ENCODE data around the gene IDE.

The IDE gene

DNA sequence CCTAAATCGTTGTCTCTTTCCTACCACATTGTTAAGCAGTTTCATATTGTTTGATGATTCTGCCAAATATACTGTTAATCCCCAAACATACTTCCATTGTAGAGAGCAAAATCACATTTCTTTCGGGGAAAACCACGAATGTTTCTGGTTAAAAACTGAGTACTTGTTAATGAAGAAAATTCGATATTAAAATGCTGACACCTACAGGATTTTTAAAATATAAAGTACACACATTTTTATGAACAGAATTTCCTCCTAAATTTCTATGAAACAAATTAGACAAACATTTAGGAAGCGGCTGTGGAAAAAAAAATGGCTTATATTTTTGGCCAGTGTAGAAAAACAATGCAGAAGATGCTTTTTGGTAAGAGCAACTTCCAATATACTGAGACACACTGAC, 68.8 kb downstream of the IDE start (continued):
- TF ChIP-seq, protein P1, sequence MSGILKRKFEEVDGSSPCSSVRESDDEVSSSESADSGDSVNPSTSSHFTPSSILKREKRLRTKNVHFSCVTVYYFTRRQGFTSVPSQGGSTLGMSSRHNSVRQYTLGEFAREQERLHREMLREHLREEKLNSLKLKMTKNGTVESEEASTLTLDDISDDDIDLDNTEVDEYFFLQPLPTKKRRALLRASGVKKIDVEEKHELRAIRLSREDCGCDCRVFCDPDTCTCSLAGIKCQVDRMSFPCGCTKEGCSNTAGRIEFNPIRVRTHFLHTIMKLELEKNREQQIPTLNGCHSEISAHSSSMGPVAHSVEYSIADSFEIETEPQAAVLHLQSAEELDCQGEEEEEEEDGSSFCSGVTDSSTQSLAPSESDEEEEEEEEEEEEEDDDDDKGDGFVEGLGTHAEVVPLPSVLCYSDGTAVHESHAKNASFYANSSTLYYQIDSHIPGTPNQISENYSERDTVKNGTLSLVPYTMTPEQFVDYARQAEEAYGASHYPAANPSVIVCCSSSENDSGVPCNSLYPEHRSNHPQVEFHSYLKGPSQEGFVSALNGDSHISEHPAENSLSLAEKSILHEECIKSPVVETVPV (CRISPR knock-in tag; IDR thresholded peaks at IDR 0.05) = no peak
- no peak for TF ChIP-seq TCF4 (CRISPR knock-in tag; IDR thresholded peaks at IDR 0.05; ENCODE audit: borderline replicate concordance)

DNA sequence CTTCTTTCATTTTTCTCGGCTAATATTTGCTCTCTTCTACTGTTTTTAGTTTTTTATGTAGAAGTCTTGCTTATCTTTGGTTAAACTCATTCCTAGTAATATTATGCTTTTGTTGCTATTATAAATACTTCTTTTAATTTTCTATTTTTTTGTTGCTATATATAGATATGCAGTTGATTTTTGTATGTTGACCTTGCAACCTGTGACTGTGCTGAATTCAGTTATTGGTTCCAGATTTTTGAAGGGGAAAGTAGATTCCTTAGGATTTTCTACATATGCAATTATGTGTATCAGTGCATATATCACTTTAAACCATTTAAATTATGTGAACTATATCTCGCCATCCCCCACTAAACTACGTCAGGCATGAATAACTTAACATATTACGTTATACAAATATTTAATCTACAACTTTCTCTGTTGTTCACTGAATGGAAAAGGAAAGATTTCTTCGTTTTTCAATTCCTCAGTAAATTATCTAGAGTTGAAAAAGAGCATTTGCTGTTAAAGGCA, 71.5 kb downstream of the IDE start:
- no peak for TF ChIP-seq CSDC2 (CRISPR knock-in tag; IDR thresholded peaks at IDR 0.05)
- no peak for TF ChIP-seq BACH2 (CRISPR knock-in tag; IDR thresholded peaks at IDR 0.05; ENCODE audit: borderline replicate concordance)
- TF ChIP-seq, protein P2, sequence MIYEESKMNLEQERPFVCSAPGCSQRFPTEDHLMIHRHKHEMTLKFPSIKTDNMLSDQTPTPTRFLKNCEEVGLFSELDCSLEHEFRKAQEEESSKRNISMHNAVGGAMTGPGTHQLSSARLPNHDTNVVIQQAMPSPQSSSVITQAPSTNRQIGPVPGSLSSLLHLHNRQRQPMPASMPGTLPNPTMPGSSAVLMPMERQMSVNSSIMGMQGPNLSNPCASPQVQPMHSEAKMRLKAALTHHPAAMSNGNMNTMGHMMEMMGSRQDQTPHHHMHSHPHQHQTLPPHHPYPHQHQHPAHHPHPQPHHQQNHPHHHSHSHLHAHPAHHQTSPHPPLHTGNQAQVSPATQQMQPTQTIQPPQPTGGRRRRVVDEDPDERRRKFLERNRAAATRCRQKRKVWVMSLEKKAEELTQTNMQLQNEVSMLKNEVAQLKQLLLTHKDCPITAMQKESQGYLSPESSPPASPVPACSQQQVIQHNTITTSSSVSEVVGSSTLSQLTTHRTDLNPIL (CRISPR knock-in tag; IDR thresholded peaks at IDR 0.05; ENCODE audit: low read depth) = no peak
- no peak for TF ChIP-seq ZNF565 (CRISPR knock-in tag; conservative IDR thresholded peaks at IDR 0.05; ENCODE audit: low read depth)
- TF ChIP-seq ESRRG (CRISPR knock-in tag; IDR thresholded peaks at IDR 0.05) = no peak
- no peak for TF ChIP-seq TOX (CRISPR knock-in tag; IDR thresholded peaks at IDR 0.05; ENCODE audit: borderline replicate concordance)
- TF ChIP-seq ZFP3 (CRISPR knock-in tag; IDR thresholded peaks at IDR 0.05) = no peak
- no peak for TF ChIP-seq ZNF8 (CRISPR knock-in tag; IDR thresholded peaks at IDR 0.05)
- TF ChIP-seq PPARA (CRISPR knock-in tag; IDR thresholded peaks at IDR 0.05; ENCODE audit: borderline replicate concordance) = no peak
- no peak for TF ChIP-seq ZC3H10 (CRISPR knock-in tag; IDR thresholded peaks at IDR 0.05)
- TF ChIP-seq, protein P3, sequence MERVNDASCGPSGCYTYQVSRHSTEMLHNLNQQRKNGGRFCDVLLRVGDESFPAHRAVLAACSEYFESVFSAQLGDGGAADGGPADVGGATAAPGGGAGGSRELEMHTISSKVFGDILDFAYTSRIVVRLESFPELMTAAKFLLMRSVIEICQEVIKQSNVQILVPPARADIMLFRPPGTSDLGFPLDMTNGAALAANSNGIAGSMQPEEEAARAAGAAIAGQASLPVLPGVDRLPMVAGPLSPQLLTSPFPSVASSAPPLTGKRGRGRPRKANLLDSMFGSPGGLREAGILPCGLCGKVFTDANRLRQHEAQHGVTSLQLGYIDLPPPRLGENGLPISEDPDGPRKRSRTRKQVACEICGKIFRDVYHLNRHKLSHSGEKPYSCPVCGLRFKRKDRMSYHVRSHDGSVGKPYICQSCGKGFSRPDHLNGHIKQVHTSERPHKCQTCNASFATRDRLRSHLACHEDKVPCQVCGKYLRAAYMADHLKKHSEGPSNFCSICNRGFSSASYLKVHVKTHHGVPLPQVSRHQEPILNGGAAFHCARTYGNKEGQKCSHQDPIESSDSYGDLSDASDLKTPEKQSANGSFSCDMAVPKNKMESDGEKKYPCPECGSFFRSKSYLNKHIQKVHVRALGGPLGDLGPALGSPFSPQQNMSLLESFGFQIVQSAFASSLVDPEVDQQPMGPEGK (CRISPR knock-in tag; IDR thresholded peaks at IDR 0.05; ENCODE audit: borderline replicate concordance) = no peak
- no peak for TF ChIP-seq ARNTL (CRISPR knock-in tag; IDR thresholded peaks at IDR 0.05; ENCODE audit: borderline replicate concordance, low read depth)
- no peak for TF ChIP-seq TCF4 (CRISPR knock-in tag; IDR thresholded peaks at IDR 0.05; ENCODE audit: borderline replicate concordance)
- ATAC-seq = no peak

DNA sequence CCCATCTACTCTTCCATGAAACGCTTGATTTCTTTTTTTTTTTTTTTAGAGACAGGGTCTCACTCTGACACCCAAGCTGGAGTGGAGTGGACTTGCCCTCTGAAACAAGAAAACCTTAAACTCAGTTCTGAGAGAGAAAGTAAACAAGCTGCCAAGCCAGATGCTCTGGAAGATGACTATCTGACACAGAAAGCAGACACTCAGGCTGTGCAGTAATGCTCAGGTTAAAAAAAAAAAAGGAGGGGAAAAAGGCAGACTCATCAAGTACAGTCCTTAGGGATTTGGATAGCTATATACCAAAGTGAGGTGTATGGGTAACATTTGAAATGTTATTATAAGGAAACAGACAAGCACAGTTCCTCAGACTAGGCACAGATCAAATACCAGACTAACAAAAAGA, 80.5 kb downstream of the IDE start:
- no peak for TF ChIP-seq ZNF565 (CRISPR knock-in tag; conservative IDR thresholded peaks at IDR 0.05; ENCODE audit: low read depth)
- TF ChIP-seq, protein P2 (CRISPR knock-in tag; IDR thresholded peaks at IDR 0.05; ENCODE audit: low read depth) = no peak
- 0 out of 2 replicates have a peak, but pooled peaks have one; percentile 52 for TF ChIP-seq ZNF70 (CRISPR knock-in tag; IDR thresholded peaks at IDR 0.05)
- TF ChIP-seq, protein P4, sequence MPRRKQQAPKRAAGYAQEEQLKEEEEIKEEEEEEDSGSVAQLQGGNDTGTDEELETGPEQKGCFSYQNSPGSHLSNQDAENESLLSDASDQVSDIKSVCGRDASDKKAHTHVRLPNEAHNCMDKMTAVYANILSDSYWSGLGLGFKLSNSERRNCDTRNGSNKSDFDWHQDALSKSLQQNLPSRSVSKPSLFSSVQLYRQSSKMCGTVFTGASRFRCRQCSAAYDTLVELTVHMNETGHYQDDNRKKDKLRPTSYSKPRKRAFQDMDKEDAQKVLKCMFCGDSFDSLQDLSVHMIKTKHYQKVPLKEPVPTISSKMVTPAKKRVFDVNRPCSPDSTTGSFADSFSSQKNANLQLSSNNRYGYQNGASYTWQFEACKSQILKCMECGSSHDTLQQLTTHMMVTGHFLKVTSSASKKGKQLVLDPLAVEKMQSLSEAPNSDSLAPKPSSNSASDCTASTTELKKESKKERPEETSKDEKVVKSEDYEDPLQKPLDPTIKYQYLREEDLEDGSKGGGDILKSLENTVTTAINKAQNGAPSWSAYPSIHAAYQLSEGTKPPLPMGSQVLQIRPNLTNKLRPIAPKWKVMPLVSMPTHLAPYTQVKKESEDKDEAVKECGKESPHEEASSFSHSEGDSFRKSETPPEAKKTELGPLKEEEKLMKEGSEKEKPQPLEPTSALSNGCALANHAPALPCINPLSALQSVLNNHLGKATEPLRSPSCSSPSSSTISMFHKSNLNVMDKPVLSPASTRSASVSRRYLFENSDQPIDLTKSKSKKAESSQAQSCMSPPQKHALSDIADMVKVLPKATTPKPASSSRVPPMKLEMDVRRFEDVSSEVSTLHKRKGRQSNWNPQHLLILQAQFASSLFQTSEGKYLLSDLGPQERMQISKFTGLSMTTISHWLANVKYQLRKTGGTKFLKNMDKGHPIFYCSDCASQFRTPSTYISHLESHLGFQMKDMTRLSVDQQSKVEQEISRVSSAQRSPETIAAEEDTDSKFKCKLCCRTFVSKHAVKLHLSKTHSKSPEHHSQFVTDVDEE (CRISPR knock-in tag; IDR thresholded peaks at IDR 0.05) = no peak
- no peak for TF ChIP-seq CSDC2 (CRISPR knock-in tag; IDR thresholded peaks at IDR 0.05)
- TF ChIP-seq ZNF8 (CRISPR knock-in tag; IDR thresholded peaks at IDR 0.05) = no peak
- no peak for TF ChIP-seq RARB (CRISPR knock-in tag; IDR thresholded peaks at IDR 0.05)
- TF ChIP-seq, protein P1 (CRISPR knock-in tag; IDR thresholded peaks at IDR 0.05) = no peak
- TF ChIP-seq TCF4 (CRISPR knock-in tag; IDR thresholded peaks at IDR 0.05; ENCODE audit: borderline replicate concordance) = peak; percentile 34; the same call in 1 of the 2 replicates
- TF ChIP-seq ESRRG (CRISPR knock-in tag; IDR thresholded peaks at IDR 0.05) = no peak
- TF ChIP-seq TOX (CRISPR knock-in tag; IDR thresholded peaks at IDR 0.05; ENCODE audit: borderline replicate concordance) = no peak
- TF ChIP-seq PPARA (CRISPR knock-in tag; IDR thresholded peaks at IDR 0.05; ENCODE audit: borderline replicate concordance) = no peak
- ATAC-seq = peak; percentile 64

Measured in SK-N-SH treated with all-trans-retinoic acid at 6 μM for 48 hours (cell line).